GM23248 (cell line): ENCODE results near the gene POPDC3. TPM values are rescaled to one million over a fixed set of nuclear protein-coding genes. Genes with fewer than 3 reads are reported as not detected.

ENCODE experiments used
- DNase-seq: peaks from one replicate; pipeline ENCODE4 v3.0.0-alpha.2; 2015
- H2AFZ ChIP-seq: fragments of 200-600 bp; sonication (generic); 2 replicates; pipeline ENCODE4 v1.6.1; 2016; ENCODE audit warnings: antibody characterized with exemption
- H3F3A ChIP-seq: fragments of 200-600 bp; sonication (generic); 2 replicates; pipeline ENCODE4 v1.6.1; 2016; ENCODE audit warnings: mild to moderate bottlenecking, antibody characterized with exemption, mixed run types; ENCODE audit not compliant: insufficient read depth
- H3K27ac ChIP-seq: fragments of 200-600 bp; sonication (generic); 2 replicates; pipeline ENCODE4 v1.5.1; 2016; ENCODE audit warnings: mild to moderate bottlenecking
- H3K27me3 ChIP-seq: fragments of 200-600 bp; sonication (generic); replicated peaks from 2 replicates; pipeline ENCODE4 v1.6.1; 2016; ENCODE audit warnings: mild to moderate bottlenecking; ENCODE audit not compliant: insufficient read depth
- H3K36me3 ChIP-seq: fragments of 200-600 bp; sonication (generic); 2 replicates; pipeline ENCODE4 v1.6.1; 2016; ENCODE audit warnings: low read depth, mild to moderate bottlenecking
- H3K4me1 ChIP-seq: fragments of 200-600 bp; sonication (generic); 2 replicates; pipeline ENCODE4 v1.6.1; 2016; ENCODE audit warnings: mild to moderate bottlenecking; ENCODE audit not compliant: insufficient read depth
- H3K4me2 ChIP-seq: fragments of 200-600 bp; sonication (generic); one replicate; pipeline ENCODE4 v1.6.1; 2016; ENCODE audit warnings: mild to moderate bottlenecking; ENCODE audit not compliant: unreplicated experiment
- H3K4me3 ChIP-seq: fragments of 200-600 bp; sonication (generic); 2 replicates; pipeline ENCODE4 v1.5.1; 2016; ENCODE audit warnings: mild to moderate bottlenecking
- H3K79me2 ChIP-seq: fragments of 200-600 bp; sonication (generic); 2 replicates; pipeline ENCODE4 v1.6.1; 2016; ENCODE audit warnings: mild to moderate bottlenecking; ENCODE audit not compliant: insufficient read depth
- H3K9ac ChIP-seq: fragments of 200-600 bp; sonication (generic); 2 replicates; pipeline ENCODE4 v1.6.1; 2016; ENCODE audit warnings: mild to moderate bottlenecking
- H3K9me2 ChIP-seq: fragments of 200-600 bp; sonication (generic); 2 replicates; pipeline ENCODE4 v1.6.1; 2016; ENCODE audit warnings: mixed run types, mild to moderate bottlenecking, moderate library complexity; ENCODE audit not compliant: insufficient read depth
- H3K9me3 ChIP-seq: fragments of 200-600 bp; sonication (generic); one replicate; pipeline ENCODE4 v1.6.1; 2017; ENCODE audit warnings: low read depth
- H4K20me1 ChIP-seq: fragments of 200-600 bp; sonication (generic); 2 replicates; pipeline ENCODE4 v1.6.0; 2016; ENCODE audit not compliant: insufficient read depth
- EZH2 ChIP-seq: fragments of 200-600 bp; sonication (generic); IDR thresholded peaks from 2 replicates; pipeline ENCODE4 v1.6.1; 2018; ENCODE audit warnings: antibody characterized with exemption, mild to moderate bottlenecking; ENCODE audit not compliant: insufficient read depth, poor library complexity, severe bottlenecking
- EZH2phosphoT487 ChIP-seq: fragments of 200-600 bp; sonication (generic); IDR thresholded peaks from 2 replicates; pipeline ENCODE4 v1.6.1; 2018; ENCODE audit warnings: antibody characterized with exemption, moderate library complexity, mild to moderate bottlenecking, low read depth; ENCODE audit not compliant: insufficient read depth
- WGBS, 2 experiments: methylation state at CpG; one replicate each; pipeline ENCODE4 v1.1.6; 2015 to 2017; ENCODE audit warnings: low lambda C conversion rate in 2 of 2, low coverage in 1 of 2; ENCODE audit errors: missing lambda C conversion rate in 2 of 2; 5-methylcytosine and 5-hydroxymethylcytosine counted together
- in situ Hi-C: fragments of 300-500 bp; cut with MboI; formaldehyde crosslinking; loops from 2 replicates; pipeline ENCODE4 v1.15.0; 2020
- polyA plus RNA-seq: library from polyadenylated mRNA; unstranded; fragments of >200 nt; fragmentation: Nextera tagmentation; extraction: Ambion mirVana; gene quantifications from 2 replicates; pipeline ENCODE4 v1.2.1, GENCODE V29; 2016
- total RNA-seq: library from RNA; depleted of rRNA; stranded (reverse); fragments of >200 nt; shearing (Covaris generic); gene quantifications from 2 replicates; pipeline ENCODE4 v1.2.3, GENCODE V29; 2014

Gene POPDC3
- total and polyA plus RNA-seq, 2 experiments from 2014 or later, result 45.1 to 46.1 TPM

- WGBS, 2 experiments, result 98 to 100% methylated on average over 2 of the region's 2 CpGs
- in situ Hi-C loops, result no loop called here
Observed at GRCh38 chr6:105188251-105188650, 8.4 kb upstream of the POPDC3 start.

GRCh38 chr6:105186576-105186975, 6.8 kb upstream of the POPDC3 start:
- Histone ChIP-seq H3K4me3 (no peak overlapping the region), H3K79me2 (no peaks in the 10 kb centered on the region), H3K36me3 (no peaks in the 10 kb centered on the region), H3K4me2 (no peak overlapping the region), H4K20me1 (no peaks in the 10 kb centered on the region), H3K27ac (no peak overlapping the region), H3K9me3 (no peaks in the 10 kb centered on the region), H2AFZ (no peak overlapping the region), H3K4me1 (peaks cover 23% of the 10 kb centered on the region), H3K9ac (no peak overlapping the region), H3F3A (peaks cover 17% of the 10 kb centered on the region; the same call in 1 of the 2 replicates), H3K9me2 (no peaks in the 10 kb centered on the region), H3K27me3 (no peaks in the 10 kb centered on the region)
- no peak for DNase-seq
- TF ChIP-seq EZH2phosphoT487 (no peak), EZH2 (no peak)
- WGBS, 2 experiments, result 64 to 68% methylated on average over 2 of the region's 2 CpGs
- in situ Hi-C loops, result no loop called here

More at GRCh38 chr6:105188251-105188650, 8.4 kb upstream of the POPDC3 start:
- no peaks in the 10 kb centered on the region for H3K9me2 ChIP-seq
- H4K20me1 ChIP-seq, result no peaks in the 10 kb centered on the region
- no peak overlapping the region for H3K27ac ChIP-seq
- no peak for DNase-seq
- H2AFZ ChIP-seq, result no peak overlapping the region
- no peaks in the 10 kb centered on the region for H3K9me3 ChIP-seq
- no peak overlapping the region for H3K4me3 ChIP-seq
- H3K9ac ChIP-seq, result no peak overlapping the region
- no peaks in the 10 kb centered on the region for H3K36me3 ChIP-seq
- no peak overlapping the region for H3K4me2 ChIP-seq
- no peaks in the 10 kb centered on the region for H3K79me2 ChIP-seq
- no peak for TF ChIP-seq EZH2
- no peak for TF ChIP-seq EZH2phosphoT487
- no peaks in the 10 kb centered on the region for H3K27me3 ChIP-seq
- peaks cover 35% of the 10 kb centered on the region for H3K4me1 ChIP-seq
- peaks cover 33% of the 10 kb centered on the region for H3F3A ChIP-seq

DNA sequence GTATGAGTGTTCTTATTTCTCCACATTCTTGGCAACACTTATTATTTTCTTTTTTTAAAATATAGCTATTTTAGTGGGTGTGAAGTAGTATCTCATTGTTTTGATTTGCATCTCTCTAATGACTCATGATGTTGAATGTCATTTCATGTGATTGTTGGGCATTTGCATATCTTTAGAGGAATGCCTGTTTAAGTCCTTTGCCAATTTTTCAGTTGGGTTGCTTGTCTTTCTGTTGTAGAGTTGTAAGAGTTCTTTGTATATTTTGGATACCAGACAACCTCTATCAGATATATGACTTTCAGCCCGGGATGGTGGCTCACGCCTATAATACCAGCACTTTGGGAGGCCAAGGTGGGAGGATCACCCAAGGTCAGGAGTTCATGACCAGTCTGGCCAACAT, 5.1 kb upstream of the POPDC3 start:
- 32 to 45% methylated on average over 2 of the region's 2 CpGs for WGBS, 2 experiments

DNA sequence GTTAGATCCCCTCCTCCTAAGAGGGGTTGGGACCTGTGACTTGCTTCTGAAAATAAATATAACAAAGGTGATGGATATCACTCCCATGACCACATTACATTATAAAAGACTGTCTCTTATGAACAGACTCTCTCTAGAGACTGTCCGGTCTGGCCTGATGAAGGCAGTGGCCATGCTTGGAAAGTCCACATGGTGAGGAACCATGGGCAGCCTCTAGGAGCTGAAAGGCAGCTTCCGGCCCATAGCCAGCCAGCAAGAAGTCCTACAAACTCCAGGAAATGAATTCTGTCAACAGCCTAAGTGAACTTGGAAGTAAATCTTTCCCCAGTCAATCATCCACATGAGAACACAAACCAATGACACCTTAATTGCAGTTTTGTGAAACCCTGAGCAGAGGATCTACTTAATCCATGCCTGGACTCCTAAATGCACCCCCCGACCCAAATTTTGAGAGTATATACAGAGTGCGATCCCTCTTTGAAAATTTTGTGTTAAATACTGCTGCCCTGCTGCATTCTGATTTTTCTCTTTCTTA, 2.2 kb upstream of the POPDC3 start:
- H3K4me3 ChIP-seq, result no peak overlapping the region
- no peaks in the 10 kb centered on the region for H4K20me1 ChIP-seq
- WGBS, 2 experiments, result 88 to 89% methylated on average over 4 of the region's 4 CpGs
- peaks cover 37% of the 10 kb centered on the region for H3F3A ChIP-seq
- H3K27me3 ChIP-seq, result no peaks in the 10 kb centered on the region
- no peaks in the 10 kb centered on the region for H3K9me3 ChIP-seq
- no peak for DNase-seq
- in situ Hi-C loops, result no loop called here
- H3K4me1 ChIP-seq, result peaks cover 27% of the 10 kb centered on the region
- no peak overlapping the region for H2AFZ ChIP-seq
- TF ChIP-seq EZH2, result no peak
- TF ChIP-seq EZH2phosphoT487, result no peak
- no peak overlapping the region for H3K9ac ChIP-seq
- peaks cover 6% of the 10 kb centered on the region; the same call in 1 of the 2 replicates for H3K79me2 ChIP-seq
- no peaks in the 10 kb centered on the region for H3K9me2 ChIP-seq
- no peaks in the 10 kb centered on the region for H3K36me3 ChIP-seq
- H3K27ac ChIP-seq, result no peak overlapping the region
- H3K4me2 ChIP-seq, result no peak overlapping the region

More for the DNA sequence above, 5.1 kb upstream of the POPDC3 start:
- Histone ChIP-seq H3K27ac (0 out of 2 replicates have a peak overlapping the region, but pooled peaks have one; percentile 7), H3K27me3 (no peaks in the 10 kb centered on the region), H3K4me2 (no peak overlapping the region), H3K9me3 (no peaks in the 10 kb centered on the region), H3F3A (peaks cover 18% of the 10 kb centered on the region), H3K36me3 (no peaks in the 10 kb centered on the region), H3K79me2 (no peaks in the 10 kb centered on the region), H4K20me1 (no peaks in the 10 kb centered on the region), H3K4me3 (no peak overlapping the region), H3K9ac (no peak overlapping the region), H3K4me1 (peaks cover 14% of the 10 kb centered on the region), H3K9me2 (no peaks in the 10 kb centered on the region), H2AFZ (no peak overlapping the region)
- no peak for TF ChIP-seq EZH2
- 0 out of 2 replicates have a peak, but pooled peaks have one; percentile 26 for TF ChIP-seq EZH2phosphoT487
- DNase-seq, result peak; percentile 65
- in situ Hi-C loops, result no loop called here
